Vagina (tissue), 2 donors: Measurements from ENCODE around the gene GRIK2. TPM values are rescaled to one million over a fixed set of nuclear protein-coding genes. Genes with fewer than 3 reads are reported as not detected.

Experiments used
- DNase-seq, 2 donors: peaks; one replicate each; pipeline ENCODE4 v3.0.0-alpha.2; 2017; ENCODE audit errors: extremely low spot score in 2 of 2
- H3K27ac ChIP-seq: fragments of 200-600 bp; sonication (generic); one replicate; pipeline ENCODE4 v1.5.1; 2019
- H3K27me3 ChIP-seq: fragments of 200-600 bp; sonication (generic); one replicate; pipeline ENCODE4 v1.5.1; 2019
- H3K36me3 ChIP-seq, 2 donors: fragments of 200-600 bp; sonication (generic); one replicate each; pipeline ENCODE4 v1.5.1; 2017 to 2019
- H3K4me1 ChIP-seq: fragments of 200-600 bp; sonication (generic); one replicate; pipeline ENCODE4 v1.5.1; 2019
- H3K4me3 ChIP-seq, 2 donors: fragments of 200-600 bp; sonication (generic); 1 replicate in 1 of 2; 2 replicates in 1 of 2; pipeline ENCODE4 v1.5.1; 2016 to 2019
- H3K9me3 ChIP-seq: fragments of 200-600 bp; sonication (generic); one replicate; pipeline ENCODE4 v1.5.1; 2019
- POLR2A ChIP-seq, 2 donors: fragments of 450-650 bp; IDR thresholded peaks; one replicate each; pipeline ENCODE4 v1.6.1; 2017; ENCODE audit warnings: antibody characterized with exemption in 2 of 2, mild to moderate bottlenecking in 2 of 2, moderate library complexity in 2 of 2
- POLR2AphosphoS5 ChIP-seq, 2 donors: sonication (generic); formaldehyde crosslinking; IDR thresholded peaks; one replicate each; pipeline ENCODE4 v1.9.0; 2017; ENCODE audit warnings: antibody characterized with exemption in 2 of 2, mild to moderate bottlenecking in 2 of 2, low read depth in 1 of 2; ENCODE audit not compliant: insufficient read depth in 1 of 2
- intact Hi-C: fragments of 100-400 bp; cut with DNase I; formaldehyde crosslinking; loops from one replicate; pipeline ENCODE4 v1.15.1; 2023
- total RNA-seq: library from RNA; depleted of rRNA; stranded (reverse); fragments of >200 nt; gene quantifications from one replicate; pipeline ENCODE4 v1.2.3, GENCODE V29; 2016
- TF ChIP-seq, protein P1 (sequence below), 3 experiments: fragments of 450-650 bp in 2 of 3; fragments of 200-600 bp in 1 of 3; sonication (generic) in 1 of 3; IDR thresholded peaks; one replicate each; pipeline ENCODE4 v1.5.1; 2017 to 2019; ENCODE audit warnings: antibody characterized with exemption in 3 of 3, mild to moderate bottlenecking in 2 of 3, moderate library complexity in 2 of 3

Gene GRIK2
- total RNA-seq, 1 donor from 2014 or later, result 8.8 TPM

GRCh38 chr6:101883505-101883904 lies 490.0 kb downstream of the GRIK2 start:
- Histone ChIP-seq H3K27me3 (no peaks in the 10 kb centered on the region), H3K27ac (no peak overlapping the region), H3K4me3 (no peak overlapping the region), H3K9me3 (no peaks in the 10 kb centered on the region), H3K36me3 (no peaks in the 10 kb centered on the region), H3K4me1 (no peaks in the 10 kb centered on the region)
- intact Hi-C loops, result no loop called here
- no peak for TF ChIP-seq POLR2A (IDR thresholded peaks at IDR 0.05)
- TF ChIP-seq, protein P1, sequence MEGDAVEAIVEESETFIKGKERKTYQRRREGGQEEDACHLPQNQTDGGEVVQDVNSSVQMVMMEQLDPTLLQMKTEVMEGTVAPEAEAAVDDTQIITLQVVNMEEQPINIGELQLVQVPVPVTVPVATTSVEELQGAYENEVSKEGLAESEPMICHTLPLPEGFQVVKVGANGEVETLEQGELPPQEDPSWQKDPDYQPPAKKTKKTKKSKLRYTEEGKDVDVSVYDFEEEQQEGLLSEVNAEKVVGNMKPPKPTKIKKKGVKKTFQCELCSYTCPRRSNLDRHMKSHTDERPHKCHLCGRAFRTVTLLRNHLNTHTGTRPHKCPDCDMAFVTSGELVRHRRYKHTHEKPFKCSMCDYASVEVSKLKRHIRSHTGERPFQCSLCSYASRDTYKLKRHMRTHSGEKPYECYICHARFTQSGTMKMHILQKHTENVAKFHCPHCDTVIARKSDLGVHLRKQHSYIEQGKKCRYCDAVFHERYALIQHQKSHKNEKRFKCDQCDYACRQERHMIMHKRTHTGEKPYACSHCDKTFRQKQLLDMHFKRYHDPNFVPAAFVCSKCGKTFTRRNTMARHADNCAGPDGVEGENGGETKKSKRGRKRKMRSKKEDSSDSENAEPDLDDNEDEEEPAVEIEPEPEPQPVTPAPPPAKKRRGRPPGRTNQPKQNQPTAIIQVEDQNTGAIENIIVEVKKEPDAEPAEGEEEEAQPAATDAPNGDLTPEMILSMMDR (IDR thresholded peaks at IDR 0.05), result no peak
- no peak for TF ChIP-seq POLR2AphosphoS5 (IDR thresholded peaks at IDR 0.05; ENCODE audit: insufficient read depth in 1 of 2, low read depth in 1 of 2)
- no peak for DNase-seq

- H3K27me3 ChIP-seq, result no peaks in the 10 kb centered on the region
- intact Hi-C loops, result no loop called here
- H3K9me3 ChIP-seq, result no peaks in the 10 kb centered on the region
- H3K36me3 ChIP-seq, result no peaks in the 10 kb centered on the region
- no peak overlapping the region for H3K4me3 ChIP-seq
- no peak overlapping the region for H3K27ac ChIP-seq
- H3K4me1 ChIP-seq, result no peaks in the 10 kb centered on the region
- TF ChIP-seq POLR2AphosphoS5 (IDR thresholded peaks at IDR 0.05; ENCODE audit: insufficient read depth in 1 of 2, low read depth in 1 of 2) (no peak), POLR2A (IDR thresholded peaks at IDR 0.05) (no peak)
- TF ChIP-seq, protein P1 (IDR thresholded peaks at IDR 0.05), result no peak
- no peak for DNase-seq
Observed at GRCh38 chr6:101887532-101887931, 494.0 kb downstream of the GRIK2 start.

GRCh38 chr6:101907356-101908217 lies 514.1 kb downstream of the GRIK2 start:
- H3K27ac ChIP-seq, result no peak overlapping the region
- H3K27me3 ChIP-seq, result no peaks in the 10 kb centered on the region
- no peak for DNase-seq
- H3K9me3 ChIP-seq, result no peaks in the 10 kb centered on the region
- TF ChIP-seq POLR2A (IDR thresholded peaks at IDR 0.05) (no peak), POLR2AphosphoS5 (IDR thresholded peaks at IDR 0.05; ENCODE audit: insufficient read depth in 1 of 2, low read depth in 1 of 2) (no peak)
- TF ChIP-seq, protein P1 (IDR thresholded peaks at IDR 0.05), result no peak
- no peaks in the 10 kb centered on the region for H3K4me1 ChIP-seq
- no peaks in the 10 kb centered on the region for H3K36me3 ChIP-seq
- H3K4me3 ChIP-seq, result no peak overlapping the region
- intact Hi-C loops, result no loop called here

DNA sequence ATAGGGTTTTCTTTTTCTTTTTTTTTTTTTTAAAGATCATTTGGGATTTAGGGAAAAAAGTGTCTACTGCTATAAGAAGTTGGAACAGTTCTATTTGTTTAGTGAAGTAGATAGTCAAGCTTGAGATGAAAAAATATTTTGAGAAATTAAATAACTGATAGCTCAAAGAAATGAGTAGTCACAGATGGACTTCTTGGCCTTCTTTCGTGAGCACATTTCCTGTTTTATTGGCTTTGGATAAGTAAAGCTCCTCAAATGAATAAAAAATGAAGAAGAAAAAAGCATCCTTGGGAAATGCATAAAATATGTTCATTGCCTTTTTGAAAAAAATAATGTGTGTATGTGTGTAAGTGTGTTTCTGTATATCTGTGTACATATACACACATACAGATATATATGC lies 515.9 kb downstream of the GRIK2 start:
- H3K27me3 ChIP-seq, result no peaks in the 10 kb centered on the region
- DNase-seq, result no peak
- H3K27ac ChIP-seq, result no peak overlapping the region
- H3K36me3 ChIP-seq, result no peaks in the 10 kb centered on the region
- no peak overlapping the region for H3K4me3 ChIP-seq
- no peaks in the 10 kb centered on the region for H3K4me1 ChIP-seq
- no peaks in the 10 kb centered on the region for H3K9me3 ChIP-seq
- intact Hi-C loops, result no loop called here
- TF ChIP-seq POLR2AphosphoS5 (IDR thresholded peaks at IDR 0.05; ENCODE audit: insufficient read depth in 1 of 2, low read depth in 1 of 2), result no peak
- TF ChIP-seq, protein P1 (IDR thresholded peaks at IDR 0.05), result no peak
- TF ChIP-seq POLR2A (IDR thresholded peaks at IDR 0.05), result no peak

- no peak for DNase-seq
- Histone ChIP-seq H3K27me3 (no peaks in the 10 kb centered on the region), H3K9me3 (no peaks in the 10 kb centered on the region), H3K27ac (no peak overlapping the region), H3K36me3 (no peaks in the 10 kb centered on the region), H3K4me3 (no peak overlapping the region), H3K4me1 (no peaks in the 10 kb centered on the region)
- intact Hi-C loops, result no loop called here
- no peak for TF ChIP-seq POLR2A (IDR thresholded peaks at IDR 0.05)
- no peak for TF ChIP-seq POLR2AphosphoS5 (IDR thresholded peaks at IDR 0.05; ENCODE audit: insufficient read depth in 1 of 2, low read depth in 1 of 2)
- TF ChIP-seq, protein P1 (IDR thresholded peaks at IDR 0.05), result no peak
Observed at GRCh38 chr6:101912311-101912710, 518.8 kb downstream of the GRIK2 start.
